Measurements from ENCODE around the gene LDLRAD4. TPM values are rescaled to one million over a fixed set of nuclear protein-coding genes. Genes with fewer than 3 reads are reported as not detected.

The LDLRAD4 gene
- polyA plus RNA-seq, 1 donor = 8.0 TPM

DNA sequence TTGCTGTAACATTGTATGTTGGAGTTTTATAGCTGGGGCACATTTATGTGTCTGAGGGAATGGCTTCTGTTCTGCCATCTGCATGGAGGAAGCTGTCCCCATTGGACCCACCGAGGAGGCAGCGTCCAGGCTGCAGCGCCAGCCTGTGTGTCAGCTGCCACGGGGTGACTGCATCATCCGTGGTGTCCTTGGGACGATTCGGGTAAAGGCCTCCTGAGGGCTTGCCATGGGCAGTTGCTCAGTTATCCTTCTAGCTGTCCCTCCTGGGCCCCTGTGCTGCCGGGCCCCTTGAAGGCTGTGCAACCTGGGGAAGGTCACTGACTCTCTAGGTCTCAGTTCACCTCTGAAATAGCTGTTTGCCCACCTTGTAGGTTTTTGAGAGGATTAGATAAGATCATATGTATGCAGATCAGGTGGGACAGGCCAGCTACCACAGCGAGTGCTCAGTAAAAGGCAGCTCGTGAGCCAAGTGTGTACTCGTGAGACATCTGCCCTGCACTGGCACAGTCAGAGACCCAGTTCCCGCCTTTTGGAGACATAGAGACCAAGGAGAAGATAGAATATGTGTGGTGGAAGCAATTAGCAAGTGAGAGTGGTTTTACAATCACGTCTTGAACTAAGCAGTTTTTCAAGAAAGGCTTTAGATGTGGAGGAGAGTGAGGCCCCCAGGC lies 10.6 kb downstream of the LDLRAD4 start:
- DNase-seq = no peak

DNA sequence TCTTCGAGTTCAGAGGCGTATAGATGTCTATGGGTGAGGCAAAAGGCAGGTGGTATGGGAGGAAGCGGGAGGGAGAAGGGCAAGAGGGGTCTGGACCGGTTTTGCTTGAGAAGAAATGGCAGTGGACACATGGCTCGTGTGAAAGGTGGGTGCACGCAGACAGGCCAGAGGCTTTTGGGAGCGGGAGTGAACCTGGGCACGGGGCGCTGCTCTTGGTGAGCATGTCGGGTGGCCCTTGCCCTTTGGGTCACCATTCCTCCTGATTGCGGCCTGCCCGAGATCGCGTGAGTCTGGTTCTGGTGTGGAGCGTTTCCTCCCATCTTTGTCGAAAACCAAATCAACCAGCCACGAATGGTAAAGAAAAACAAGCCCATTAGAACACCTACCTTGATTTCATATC lies 12.6 kb downstream of the LDLRAD4 start:
- DNase-seq = no peak

DNA sequence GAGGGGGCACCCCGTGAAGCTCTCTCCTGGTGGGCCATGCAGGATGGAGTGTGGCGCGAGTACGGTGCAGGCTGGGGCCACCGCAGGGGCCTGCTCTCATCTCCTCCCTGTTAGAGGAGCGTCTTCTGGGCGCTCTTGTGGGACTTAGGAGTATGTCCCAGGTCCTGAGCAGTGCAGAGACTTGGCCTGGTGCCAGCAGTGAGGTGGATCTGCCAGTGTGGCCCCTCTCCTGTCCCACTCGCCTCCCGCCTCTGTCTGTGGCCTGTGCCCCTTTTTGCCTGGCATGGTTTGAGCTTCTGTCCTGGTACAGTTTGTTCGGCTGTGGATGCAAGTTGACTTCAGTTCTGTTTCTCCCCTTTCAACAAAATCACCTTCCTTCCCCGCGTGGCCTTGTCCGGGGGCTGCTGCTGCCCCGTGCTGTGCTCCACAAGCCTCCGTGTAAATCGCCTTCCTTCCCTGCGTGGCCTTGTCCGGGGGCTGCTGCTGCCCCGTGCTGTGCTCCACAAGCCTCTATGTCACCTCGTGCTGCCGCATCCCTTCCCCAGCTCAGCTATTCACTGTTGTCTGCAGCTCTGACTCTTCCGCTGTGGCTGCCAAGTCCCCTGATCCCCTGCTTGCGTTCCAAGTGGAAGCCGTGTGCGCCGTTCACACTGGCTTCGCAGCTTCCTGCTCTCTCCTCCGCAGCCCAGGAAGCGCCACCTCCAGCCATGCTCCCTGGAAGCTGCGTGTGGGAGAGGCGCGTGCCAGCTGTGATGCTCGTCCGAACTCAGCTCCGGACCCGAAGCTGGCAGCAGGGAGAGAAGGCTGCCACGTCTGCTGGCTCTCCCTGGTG lies 13.7 kb downstream of the LDLRAD4 start:
- peak; percentile 89 for DNase-seq

DNA sequence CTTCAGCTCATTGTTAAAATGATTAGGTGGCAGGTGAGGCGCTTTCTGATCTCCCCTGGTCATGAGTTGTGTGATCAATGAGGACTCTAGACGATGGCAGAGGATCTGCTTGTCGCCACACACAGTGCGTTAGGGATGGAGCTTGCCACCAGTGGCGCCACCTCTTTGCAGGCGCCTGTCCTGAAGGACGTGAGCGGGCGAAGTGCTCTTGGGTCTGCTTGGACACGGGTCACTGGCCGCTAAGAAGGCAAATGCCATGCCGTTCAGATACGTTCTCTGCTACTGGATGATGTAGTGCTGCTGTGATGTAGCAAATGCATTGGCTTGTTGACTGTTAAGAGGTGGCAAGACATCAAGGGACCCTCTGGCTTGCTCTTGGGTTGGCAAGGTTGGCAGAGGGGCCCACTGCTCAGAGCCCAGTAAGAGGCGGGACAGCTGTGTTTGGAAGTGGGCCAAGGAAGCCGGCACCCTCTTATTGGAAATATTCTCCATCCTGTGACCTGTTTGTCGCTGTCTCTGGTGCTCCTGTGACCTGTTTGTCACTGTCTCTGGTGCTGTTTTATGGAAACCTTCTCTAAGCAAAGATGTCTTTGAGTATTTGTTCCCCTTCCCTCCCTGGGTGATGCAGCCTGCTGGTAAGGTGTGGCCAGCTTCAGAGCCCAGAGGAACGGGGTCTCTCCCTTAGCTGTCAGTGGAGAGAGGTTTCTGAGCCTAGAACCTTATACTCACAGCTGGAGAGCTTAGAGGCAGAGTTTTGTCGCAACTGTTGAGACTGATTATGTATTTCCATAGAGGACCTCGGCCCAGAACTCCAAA lies 14.6 kb downstream of the LDLRAD4 start:
- no peak for DNase-seq

DNA sequence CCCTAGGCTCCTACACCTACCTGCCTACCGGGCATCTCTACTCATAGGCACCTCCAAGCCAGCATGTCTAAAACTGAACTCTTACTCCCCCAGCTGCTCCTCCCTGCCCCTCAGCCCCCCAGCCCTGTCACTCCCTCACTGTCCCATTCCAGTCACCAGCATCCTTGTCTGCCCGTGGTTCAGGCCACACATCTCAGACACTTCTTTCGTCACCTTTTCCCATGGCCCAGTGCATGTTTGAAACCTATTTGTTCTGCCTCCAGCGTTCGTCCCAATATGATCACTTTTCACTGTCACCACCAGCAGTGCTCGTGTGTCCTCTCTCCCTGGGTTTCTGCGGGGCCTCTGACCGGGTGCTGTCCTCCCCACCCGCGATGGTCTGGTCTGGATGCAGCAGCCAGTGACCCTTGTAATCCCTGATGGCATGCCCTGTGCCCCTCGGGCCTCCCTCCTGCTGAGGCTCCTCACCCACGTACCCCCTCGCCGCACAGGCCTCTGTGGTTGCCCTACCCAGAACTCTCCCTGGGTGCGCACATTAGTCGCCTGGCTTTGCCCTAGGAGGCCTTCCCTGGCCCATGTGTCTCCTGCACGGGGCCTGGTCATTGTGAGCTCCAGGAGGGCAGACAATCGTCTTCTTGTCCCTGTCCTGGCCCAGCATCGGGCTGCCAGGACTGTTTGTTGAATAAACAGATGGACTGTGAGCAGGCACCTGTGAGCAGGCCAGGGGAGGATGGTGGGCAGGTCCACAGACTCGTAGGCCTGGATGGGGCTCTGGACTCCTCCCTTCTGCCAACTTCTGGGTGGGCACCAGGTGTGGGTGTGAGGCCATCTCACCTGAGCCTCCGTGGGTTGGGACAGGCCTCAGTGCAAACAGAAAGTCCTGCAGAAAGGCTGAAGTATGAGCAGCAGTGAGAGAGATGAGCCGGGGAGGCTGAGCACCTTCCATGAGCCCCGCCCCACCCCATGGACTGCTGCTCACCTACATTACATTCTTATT lies 15.5 kb downstream of the LDLRAD4 start:
- DNase-seq = no peak

DNA sequence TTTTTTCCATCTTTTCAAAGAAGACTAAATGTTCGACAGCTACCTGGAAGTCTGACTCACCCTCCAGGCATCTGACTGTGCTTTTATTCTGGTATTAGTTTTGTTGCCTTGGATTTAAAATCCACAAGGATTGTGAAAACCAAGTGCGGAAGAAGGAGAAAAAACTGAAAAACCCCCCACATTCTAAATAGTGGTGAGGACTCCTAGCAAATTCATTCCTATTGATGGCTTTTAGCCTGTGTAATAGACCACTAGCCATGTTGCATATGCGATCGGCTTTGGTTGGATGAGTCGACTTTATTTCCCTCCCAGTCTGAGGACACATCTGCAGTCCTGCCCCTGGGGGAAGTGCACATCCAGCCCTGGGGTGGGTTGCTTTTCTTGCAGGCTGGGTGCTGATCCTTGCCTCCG lies 16.9 kb downstream of the LDLRAD4 start:
- DNase-seq = peak; percentile 45

DNA sequence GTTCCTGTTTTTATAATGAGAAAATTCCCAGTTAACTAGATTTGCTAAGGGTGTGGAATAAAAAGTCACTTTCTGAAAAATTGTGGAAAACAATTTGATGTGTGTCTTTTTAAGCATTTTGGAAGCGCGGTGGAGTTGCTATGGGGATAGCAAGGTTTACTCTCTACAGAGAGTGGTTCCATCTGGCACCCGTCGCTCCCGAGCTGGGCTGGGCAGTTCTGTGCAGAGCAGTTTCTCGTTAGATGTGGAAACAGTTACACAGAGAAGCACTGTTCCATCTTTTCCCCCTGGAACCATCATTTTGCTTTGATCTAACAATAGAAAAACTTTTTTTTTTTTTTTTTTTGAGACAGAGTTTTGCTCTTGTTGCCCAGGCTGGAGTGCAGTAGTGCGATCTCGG lies 17.4 kb downstream of the LDLRAD4 start:
- peak; percentile 89 for DNase-seq

DNA sequence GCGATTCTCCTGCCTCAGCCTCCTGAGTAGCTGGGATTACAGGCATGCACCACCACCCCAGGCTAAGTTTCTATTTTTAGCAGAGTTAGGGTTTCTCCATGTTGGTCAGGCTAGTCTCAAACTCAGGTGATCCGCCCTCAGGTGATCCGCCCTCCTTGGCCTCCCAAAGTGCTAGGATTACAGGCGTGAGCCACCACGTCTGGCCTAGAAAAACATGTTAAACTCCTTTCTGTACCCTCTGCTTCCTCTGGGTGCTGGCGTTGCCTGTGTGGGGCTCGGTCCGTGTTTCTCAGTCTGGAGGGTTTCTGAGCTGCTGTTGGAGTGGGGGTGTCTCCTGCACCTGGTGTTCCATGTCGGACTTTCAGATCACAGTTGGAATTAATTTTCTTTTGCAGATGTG lies 17.9 kb downstream of the LDLRAD4 start:
- DNase-seq = no peak

DNA sequence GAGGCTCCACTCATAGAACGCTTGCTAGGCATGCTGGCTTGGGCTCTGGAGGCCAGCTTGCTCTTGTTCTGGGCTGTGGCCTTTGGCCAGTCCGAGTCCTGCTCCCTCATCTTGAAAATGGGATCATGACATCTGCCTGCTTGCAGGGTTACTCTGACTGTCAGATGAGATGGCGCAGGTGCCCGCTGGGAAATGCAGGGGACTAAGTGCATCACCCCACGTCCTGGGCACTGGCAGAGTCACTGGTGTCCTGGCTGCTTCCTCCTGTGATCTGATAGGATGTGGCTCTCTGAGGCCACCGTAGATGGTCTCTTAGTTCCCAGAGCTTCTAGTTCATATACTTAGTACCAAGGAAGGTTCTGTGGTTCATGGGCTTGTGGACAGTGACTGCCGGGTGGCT lies 18.5 kb downstream of the LDLRAD4 start:
- no peak for DNase-seq

DNA sequence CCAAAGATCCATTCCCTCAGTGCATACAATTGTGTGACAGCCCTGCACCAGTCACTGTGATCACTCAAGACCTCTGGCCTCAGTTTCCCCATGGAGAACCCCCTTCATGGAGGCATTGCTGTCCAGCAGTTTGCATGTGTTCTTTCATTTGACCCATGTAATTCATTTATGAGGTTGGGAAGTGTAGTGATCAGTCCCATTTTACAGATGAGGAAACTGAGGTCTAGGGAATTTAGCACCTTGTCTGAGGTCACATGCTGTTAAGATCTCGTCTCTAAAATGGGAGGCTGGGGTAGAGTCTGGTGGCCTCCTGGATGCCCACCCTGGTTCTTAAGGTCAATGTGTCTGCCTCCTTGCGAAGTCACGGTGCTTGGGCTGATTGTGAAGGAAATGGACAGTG lies 19.1 kb downstream of the LDLRAD4 start:
- DNase-seq = no peak

DNA sequence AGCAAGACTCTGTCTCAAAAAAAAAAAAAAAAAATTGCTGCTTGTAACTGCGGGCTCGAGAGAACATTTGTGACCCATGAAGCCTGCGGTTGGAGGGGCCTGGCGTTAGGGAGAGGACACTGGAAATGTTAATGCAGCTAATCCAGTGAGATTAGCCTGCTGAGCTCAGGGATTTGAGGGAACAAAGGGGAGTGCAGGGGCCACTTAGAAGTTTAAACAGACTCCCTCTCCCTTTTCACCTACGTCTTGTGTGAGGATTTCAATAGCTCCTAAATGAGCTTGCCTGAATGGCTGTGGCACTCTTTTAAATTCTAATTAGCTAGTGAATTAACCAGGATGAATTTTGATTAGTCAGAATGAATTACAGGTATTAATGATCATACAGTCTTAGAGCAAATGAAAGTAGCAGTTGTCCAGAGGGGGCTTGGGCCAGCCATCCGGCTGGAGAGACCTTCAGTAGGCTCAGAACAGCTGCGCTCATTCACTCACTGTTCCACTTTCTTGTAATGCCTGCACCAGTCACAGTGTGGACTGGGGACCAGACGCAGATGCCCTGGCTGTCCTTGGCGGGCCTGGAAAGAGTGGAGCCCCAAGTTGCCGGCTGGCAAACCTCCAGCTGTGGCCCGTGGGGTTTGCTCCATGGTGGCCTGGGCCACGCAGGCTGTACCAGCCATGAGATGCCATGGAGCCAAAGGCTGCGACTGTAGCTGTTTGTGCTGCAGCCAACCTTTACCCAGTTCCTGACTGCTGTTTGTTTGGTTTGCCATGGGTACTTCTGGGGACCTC lies 20.8 kb downstream of the LDLRAD4 start:
- DNase-seq = no peak

DNA sequence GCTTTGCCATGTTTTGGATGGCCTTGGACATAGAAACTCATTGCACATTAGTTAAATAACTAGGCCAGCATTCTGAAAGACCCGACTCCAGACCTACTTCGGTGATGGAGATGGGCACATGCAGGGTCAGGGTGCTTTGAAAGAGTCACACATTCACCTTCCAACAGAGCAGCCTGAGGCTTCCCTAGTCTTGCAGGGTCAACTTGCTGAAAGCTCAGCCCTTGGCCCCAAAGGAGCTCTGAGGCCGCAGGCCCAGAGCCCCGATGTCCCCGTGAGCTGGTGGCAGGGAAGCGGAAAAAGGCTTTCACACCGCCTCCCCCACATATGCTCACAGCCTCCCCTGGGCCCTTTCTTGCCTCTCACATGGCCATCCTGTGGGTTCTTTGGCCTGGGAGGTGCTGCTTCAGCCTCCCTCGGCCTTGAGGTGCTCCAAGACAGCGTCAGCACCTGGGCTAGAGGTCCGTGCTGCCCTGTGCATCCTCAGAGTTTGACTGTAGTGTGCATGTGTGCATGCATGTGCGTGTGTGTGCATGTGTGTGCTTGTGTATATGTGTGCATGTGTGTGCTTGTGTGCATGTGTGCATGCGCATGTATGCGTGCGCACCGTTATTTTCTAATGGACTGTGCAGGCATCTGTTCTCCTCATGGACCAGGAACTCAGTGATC lies 21.6 kb downstream of the LDLRAD4 start:
- DNase-seq = no peak

DNA sequence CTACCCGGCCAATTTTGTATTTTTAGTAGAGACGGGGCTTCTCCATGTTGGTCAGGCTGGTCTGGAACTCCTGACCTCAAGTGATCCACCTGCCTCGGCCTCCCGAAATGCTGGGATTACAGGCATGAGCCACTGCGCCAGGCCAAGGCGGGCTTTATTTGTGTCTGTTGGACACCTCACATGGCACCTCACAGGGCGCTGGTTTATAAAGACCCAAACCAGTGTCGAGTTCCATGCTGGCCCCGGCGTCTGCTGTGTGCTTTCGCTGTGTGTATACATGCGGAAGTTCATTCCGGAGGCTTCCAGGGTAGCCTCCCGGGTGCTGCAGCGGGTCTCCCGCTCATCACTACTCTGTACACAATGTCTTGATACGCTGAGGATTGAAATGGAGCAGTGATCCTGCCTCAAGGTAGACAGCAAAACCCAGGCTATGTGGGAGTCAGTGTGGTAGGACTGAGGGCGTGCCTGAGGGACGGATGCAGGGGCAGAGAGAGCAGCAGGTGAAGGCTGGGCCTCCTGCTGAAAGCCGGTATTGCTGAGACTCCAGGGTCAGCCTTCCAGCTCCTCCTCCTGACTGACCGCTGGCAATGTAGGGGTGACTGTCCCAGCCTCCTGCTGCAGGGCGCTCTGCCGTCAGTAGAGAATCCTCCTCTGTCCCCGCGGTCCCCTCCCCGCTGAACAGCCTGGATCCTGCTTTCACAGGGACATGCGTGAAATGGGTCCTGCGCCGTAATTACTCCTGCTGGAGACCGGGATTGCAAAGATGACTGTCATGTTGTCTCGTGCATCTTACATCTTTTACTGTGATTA lies 22.7 kb downstream of the LDLRAD4 start:
- no peak for DNase-seq

DNA sequence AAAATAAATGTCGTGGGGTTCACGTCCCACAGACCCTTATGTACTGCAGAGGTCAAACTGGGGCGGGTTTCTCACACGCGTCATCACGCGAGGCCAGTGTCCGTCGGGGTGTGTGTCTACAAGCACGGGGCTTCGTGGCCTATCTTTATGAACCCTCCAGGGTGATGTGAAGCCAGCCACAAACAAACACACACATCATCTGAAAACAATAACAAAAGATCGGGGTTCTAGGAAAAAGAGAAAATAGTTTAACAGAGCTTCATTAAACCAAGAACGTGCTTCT lies 23.3 kb downstream of the LDLRAD4 start:
- DNase-seq = no peak

DNA sequence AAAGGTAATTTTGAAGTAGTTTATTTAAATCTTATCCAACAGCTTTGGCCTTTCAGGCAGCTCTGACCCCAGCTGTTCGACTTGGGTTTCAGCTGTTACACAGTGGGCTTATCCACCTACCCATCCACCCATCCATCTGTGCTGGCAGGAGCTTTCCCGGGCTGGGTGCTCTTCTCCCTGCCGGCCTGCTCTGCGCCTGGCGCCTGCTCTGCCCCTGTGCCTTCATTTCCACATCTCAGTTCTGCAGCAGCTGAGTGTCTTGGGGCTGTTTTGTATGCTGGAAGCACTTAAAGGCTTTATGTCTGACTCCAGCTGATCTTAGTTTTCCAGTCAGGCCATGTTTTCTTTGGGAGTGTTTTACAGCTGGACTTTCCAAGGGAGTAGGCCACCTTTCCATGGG lies 24.2 kb downstream of the LDLRAD4 start:
- DNase-seq = no peak

DNA sequence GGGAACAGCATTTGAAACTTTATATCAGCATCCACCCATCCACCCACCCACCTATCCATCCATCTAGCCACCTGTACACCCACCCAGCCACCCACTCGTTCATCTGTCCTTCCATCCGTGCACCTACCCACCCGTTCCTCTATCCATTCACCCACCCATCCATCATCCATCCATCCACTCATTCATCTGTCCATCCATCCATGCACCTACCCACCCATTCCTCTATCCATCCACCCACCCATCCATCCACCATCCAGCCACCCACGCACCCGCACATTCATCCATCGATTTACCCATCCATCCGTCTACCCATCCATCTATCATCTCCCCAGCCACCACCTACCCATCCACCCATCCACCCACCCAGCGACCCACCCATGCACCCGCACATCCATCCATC lies 24.8 kb downstream of the LDLRAD4 start:
- DNase-seq = no peak

DNA sequence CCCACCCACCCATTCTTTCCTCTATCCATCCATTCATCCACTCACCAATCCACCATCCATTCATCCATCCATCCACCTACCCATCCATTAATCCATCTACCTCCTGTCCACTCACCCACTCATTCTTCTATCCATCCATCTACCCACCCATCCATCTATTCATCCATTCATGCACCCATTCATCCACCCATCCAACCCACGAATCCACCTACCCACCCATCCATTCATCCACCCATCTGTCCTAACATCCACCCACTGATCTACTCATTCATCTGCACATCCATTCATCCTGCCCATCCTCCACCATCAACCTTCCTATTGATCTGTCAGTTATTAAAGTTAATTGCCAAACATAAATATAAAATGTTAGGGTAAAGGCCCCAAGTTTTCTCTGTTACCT lies 25.6 kb downstream of the LDLRAD4 start:
- no peak for DNase-seq

DNA sequence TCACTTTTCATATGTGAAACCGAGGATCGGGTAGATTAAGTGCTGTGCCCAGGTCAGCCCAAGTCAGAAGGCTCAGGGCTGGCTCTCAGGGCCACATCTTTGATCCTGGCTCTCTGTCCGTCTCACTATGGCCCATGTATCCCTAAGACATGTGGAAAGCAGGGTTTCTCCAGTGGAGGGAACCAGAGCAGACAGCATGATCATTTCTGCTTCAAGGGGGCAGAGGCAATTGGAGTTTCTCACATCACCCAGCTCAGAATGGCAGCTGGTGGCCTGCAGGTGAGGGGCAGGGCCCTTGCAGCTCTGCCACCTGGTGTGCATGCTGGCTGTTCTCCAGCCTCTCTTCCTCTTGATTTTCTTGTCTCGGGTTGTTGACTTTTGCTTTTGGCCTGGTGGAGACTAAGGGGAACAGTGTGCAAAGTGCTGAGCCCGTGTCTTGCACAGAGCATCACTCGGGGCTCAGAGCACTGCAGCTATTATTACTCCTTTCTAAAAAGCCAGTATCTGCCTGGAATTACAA lies 27.0 kb downstream of the LDLRAD4 start:
- no peak for DNase-seq

DNA sequence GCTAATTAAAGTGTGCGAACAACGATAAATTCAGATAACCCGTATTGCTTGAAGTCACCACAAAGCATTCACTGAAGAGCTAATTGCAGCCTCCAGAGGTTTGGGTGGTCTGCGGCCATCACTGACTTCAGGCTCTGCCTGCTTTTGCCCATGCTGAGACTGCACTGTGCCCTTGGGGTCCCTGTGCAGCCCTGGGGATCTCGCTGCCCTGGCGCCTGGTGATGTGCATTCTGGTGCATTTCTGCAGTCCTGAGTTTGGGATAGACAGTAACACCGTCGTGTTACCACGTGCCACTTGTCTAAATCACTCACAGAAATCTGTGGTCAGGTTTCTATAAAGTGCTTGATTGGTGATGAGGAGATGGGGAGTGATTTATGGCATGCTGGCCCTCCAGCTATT lies 27.6 kb downstream of the LDLRAD4 start:
- DNase-seq = no peak

DNA sequence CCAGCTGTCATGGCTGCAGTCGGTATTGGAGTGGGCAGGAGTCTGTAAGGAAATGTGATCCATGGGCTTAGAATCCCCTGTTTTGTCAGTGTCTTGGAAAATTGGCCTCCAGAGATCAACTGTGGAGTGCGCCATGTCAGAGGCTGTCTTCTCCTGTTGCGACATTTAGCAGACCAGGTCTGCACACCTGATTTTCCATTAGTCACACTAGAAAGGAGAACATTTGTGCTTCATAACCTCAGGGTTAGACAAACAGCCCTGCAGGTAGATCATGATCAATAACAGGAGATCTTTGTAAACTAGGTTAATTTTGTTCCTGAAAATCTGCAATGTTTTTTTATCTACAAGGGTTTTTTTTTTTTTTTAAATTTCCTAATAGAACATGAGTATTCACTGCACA lies 28.0 kb downstream of the LDLRAD4 start:
- DNase-seq = no peak
